Astrocyte of the spinal cord (primary cell): ENCODE data around the gene SMIM20.
A peak's percentile ranks its signal among the peaks of the same experiment; 100 is the strongest.

Source experiments
- DNase-seq: peaks from one replicate; pipeline ENCODE4 v3.0.0; 2011; ENCODE audit warnings: low read depth, low spot score
- H3K4me3 ChIP-seq: 2 replicates; pipeline ENCODE4 v1.5.1; 2011; ENCODE audit warnings: low read depth, mild to moderate bottlenecking, low read length, moderate library complexity
- in situ Hi-C: cut with HindIII; loops from 2 replicates; pipeline ENCODE4 v1.10.0; 2017; ENCODE audit warnings: low sequenced_read_pairs
- TF ChIP-seq, protein P1 (sequence below): IDR thresholded peaks from 2 replicates; pipeline ENCODE4 v1.5.1; 2012; ENCODE audit warnings: low read depth, mild to moderate bottlenecking, low read length, inconsistent platforms

The SMIM20 gene

DNA sequence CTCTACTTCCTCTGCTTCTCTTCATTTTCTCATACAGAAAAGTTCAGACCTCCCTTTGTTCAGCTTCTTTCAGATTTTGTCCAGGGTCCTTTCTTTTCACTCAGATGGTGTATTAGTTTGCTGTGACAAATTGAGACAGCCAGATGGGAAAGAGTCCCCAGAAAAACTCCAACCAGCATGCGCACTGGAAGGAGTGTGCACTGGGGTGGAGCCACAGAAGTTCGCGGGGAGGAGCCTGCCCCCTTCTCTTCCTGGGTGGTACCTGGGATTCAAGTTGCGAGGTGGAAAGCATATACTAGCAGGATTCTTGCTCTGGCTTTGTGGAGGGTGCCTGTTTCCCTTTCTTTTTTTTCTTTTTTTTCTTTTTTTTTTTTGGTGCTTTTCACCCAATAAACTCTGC lies 51.6 kb downstream of the SMIM20 start:
- TF ChIP-seq, protein P1, sequence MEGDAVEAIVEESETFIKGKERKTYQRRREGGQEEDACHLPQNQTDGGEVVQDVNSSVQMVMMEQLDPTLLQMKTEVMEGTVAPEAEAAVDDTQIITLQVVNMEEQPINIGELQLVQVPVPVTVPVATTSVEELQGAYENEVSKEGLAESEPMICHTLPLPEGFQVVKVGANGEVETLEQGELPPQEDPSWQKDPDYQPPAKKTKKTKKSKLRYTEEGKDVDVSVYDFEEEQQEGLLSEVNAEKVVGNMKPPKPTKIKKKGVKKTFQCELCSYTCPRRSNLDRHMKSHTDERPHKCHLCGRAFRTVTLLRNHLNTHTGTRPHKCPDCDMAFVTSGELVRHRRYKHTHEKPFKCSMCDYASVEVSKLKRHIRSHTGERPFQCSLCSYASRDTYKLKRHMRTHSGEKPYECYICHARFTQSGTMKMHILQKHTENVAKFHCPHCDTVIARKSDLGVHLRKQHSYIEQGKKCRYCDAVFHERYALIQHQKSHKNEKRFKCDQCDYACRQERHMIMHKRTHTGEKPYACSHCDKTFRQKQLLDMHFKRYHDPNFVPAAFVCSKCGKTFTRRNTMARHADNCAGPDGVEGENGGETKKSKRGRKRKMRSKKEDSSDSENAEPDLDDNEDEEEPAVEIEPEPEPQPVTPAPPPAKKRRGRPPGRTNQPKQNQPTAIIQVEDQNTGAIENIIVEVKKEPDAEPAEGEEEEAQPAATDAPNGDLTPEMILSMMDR: no peak
- no peak overlapping the region for H3K4me3 ChIP-seq
- no peak for DNase-seq
- in situ Hi-C loops: no loop called here

DNA sequence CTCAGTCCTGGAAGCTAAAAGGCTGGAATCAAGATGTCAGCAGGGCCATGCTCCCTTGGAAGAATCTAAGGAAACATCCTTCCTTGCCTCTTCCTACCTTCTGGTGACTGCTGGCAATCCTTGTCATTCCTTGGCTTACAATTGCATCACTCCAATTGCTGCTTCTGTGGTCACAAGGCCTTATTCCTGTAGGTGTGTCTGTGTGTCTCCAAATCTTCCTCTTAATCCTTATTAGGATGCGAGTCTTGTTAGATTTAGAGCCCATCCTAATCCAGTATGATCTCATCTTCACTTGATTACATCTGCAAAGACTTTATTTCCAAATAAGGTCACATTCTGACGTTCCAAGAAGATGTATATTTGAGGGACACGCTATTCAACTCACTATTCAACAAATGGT lies 52.2 kb downstream of the SMIM20 start:
- in situ Hi-C loops: no loop called here
- no peak overlapping the region for H3K4me3 ChIP-seq
- TF ChIP-seq, protein P1: no peak
- peak; percentile 5 for DNase-seq

DNA sequence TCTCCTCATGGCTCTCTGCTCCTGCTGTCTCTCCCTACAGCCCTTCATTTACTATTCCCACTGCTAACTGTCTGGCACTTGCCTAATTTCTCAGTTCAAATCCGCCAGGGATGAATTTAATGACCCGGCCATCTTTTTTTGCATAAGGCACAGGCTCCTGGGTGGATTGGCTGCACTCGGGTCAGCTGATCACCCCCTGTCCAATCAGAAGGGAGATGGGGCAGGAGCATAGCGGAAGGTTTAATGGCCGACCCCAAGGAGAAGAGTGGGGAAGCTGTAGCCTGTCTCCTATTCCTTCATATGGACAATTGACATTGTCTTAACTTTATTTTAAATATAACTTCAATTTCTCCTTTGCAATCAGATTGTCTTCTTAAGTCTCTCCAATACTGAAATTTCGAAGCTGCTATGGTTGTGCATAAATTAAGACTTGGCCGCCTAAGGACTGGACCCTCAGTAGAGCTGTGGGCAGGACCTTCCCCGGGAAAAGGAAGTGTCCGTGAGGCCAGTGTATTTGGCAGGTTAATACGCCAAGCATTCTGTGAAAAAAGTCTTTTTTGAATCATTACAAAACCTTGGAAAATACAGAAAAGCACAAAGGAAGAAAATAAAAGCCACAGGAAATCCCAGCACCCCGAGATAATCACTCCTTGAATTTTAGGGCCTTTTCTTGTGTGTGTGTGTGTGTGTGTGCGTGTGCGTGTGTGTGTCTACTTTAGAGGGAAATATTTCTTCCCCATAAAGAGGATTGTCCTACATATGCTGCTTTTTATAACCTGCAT lies 55.5 kb downstream of the SMIM20 start:
- H3K4me3 ChIP-seq: no peak overlapping the region
- TF ChIP-seq, protein P1: no peak
- in situ Hi-C loops: no loop called here
- no peak for DNase-seq

DNA sequence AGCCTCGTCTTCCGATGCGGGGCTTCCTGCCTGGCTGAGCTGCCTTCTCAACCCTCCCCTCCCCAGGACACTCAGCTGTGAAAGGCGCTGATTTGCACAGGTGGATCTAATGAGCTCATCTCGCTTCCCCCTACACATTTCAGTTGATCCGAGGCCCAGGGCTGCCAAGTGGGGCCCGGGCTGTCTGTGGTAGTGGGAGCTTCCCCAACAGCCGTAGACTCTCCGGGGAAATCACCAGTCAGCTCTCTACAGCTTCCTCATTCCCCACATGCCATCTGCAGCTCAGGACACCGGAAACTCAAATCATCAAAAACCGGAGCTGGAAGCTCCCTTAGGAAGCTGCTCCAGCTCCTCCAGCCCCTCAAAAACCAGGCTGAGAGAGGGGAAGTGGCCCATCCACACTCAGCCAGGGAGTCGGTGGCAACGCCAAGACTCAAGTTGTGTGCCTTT lies 56.2 kb downstream of the SMIM20 start:
- TF ChIP-seq, protein P1: no peak
- in situ Hi-C loops: no loop called here
- peak; percentile 14 for DNase-seq
- no peak overlapping the region for H3K4me3 ChIP-seq

DNA sequence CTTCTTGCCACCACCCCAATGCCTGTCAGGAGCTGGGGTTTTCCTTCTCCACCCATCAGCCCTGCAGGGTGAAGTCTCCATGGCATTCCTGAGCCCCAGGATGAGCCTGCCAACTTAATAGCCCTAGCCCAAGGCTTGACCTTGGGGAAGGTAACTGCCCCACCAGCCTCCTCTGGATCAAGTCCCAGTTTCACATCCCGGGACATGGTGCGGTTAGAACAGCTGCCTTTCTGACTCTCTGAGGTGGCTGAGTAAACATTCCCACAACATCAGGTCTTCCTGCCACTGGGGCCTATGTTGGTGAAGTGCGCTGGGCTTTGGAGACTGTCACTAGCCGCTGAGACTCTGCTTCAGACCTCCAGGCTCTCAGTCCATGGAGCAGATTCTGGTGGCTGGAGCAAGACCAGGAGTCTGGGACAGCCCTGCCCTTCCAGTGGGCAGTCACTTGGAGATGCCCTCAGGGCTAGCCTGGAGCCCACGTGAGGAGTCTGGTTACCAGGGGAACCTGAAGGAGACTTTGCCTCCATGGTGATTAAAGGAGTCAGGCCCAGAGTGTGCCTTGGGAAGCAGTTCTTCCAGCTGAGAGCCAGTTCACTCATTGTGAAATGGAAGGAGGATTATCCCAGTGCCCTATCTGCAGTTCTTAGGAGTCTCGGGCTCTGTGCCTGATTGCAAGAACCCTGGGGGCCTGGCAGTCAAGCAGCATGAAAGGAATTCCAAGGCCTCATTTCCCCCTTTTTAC lies 56.8 kb downstream of the SMIM20 start:
- peak; percentile 72 for DNase-seq

DNA sequence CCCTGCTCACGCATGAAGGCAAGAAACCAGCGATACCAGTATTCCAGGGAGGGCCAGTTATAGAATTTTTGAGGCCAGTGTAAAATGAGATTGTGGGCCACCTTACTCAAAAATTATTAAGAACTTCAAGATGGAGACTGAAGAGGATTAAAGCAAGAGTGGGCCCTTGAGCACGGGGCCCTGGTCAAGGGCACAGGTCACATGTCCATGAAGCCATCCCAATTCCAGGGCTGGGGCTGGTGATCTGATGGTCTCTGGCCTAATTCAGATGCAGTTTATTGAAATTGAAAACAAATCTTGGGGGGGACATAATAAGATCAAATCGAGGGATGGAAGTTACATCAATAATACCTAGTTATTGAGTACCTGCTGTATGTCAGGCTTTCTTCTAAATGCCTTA lies 58.3 kb downstream of the SMIM20 start:
- in situ Hi-C loops: no loop called here
- no peak for DNase-seq
- TF ChIP-seq, protein P1: no peak
- H3K4me3 ChIP-seq: no peak overlapping the region

More for the DNA sequence above, 56.8 kb downstream of the SMIM20 start:
- no peak overlapping the region for H3K4me3 ChIP-seq
- in situ Hi-C loops: no loop called here
- TF ChIP-seq, protein P1: no peak
